ENCODE measurements around the gene GNAT2. TPM values are rescaled to one million over a fixed set of nuclear protein-coding genes. Genes with fewer than 3 reads are reported as not detected.
A peak's percentile ranks its signal among the peaks of the same experiment; 100 is the strongest.

The GNAT2 gene
- total RNA-seq, 1 donor from 2014 or later = not detected

- H3K79me2 ChIP-seq (ENCODE audit: low read depth) = peaks cover 44% of the 10 kb centered on the region
- H3K9me3 Mint-ChIP-seq = no peaks in the 10 kb centered on the region
- no peak overlapping the region for H2AFZ ChIP-seq (replicated peaks)
- H3K27ac Mint-ChIP-seq = peak overlapping the region; percentile 83
- H3K27me3 Mint-ChIP-seq (ENCODE audit: insufficient read depth, low read depth) = peaks cover 3% of the 10 kb centered on the region
- H3K36me3 ChIP-seq = no peaks in the 10 kb centered on the region
- no peak overlapping the region for H3K4me2 ChIP-seq
- TF ChIP-seq, protein P1, sequence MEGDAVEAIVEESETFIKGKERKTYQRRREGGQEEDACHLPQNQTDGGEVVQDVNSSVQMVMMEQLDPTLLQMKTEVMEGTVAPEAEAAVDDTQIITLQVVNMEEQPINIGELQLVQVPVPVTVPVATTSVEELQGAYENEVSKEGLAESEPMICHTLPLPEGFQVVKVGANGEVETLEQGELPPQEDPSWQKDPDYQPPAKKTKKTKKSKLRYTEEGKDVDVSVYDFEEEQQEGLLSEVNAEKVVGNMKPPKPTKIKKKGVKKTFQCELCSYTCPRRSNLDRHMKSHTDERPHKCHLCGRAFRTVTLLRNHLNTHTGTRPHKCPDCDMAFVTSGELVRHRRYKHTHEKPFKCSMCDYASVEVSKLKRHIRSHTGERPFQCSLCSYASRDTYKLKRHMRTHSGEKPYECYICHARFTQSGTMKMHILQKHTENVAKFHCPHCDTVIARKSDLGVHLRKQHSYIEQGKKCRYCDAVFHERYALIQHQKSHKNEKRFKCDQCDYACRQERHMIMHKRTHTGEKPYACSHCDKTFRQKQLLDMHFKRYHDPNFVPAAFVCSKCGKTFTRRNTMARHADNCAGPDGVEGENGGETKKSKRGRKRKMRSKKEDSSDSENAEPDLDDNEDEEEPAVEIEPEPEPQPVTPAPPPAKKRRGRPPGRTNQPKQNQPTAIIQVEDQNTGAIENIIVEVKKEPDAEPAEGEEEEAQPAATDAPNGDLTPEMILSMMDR (IDR thresholded peaks at IDR 0.05) = no peak
- TF ChIP-seq EZH2phosphoT487 (IDR thresholded peaks at IDR 0.05) = no peak
- no peak for TF ChIP-seq EZH2 (IDR thresholded peaks at IDR 0.05)
- H3K4me3 Mint-ChIP-seq = peak overlapping the region; percentile 30
- H3K27ac ChIP-seq = no peak overlapping the region
- peaks cover 22% of the 10 kb centered on the region for H3K36me3 Mint-ChIP-seq
- H3K4me1 ChIP-seq = peaks cover 10% of the 10 kb centered on the region
- peaks cover 35% of the 10 kb centered on the region for H3K4me1 Mint-ChIP-seq
- DNase-seq (ENCODE audit: low spot score) = no peak
- H3K9ac ChIP-seq = no peak overlapping the region
- no peaks in the 10 kb centered on the region for H3K27me3 ChIP-seq
- no peak overlapping the region for H3K4me3 ChIP-seq
- peaks cover 29% of the 10 kb centered on the region for H4K20me1 ChIP-seq (ENCODE audit: low read depth)
- no peaks in the 10 kb centered on the region for H3K9me3 ChIP-seq (ENCODE audit: low read depth)
- H3F3A ChIP-seq (ENCODE audit: low read depth) = peaks cover 11% of the 10 kb centered on the region
Measured at GRCh38 chr1:109623601-109624161, 4.3 kb upstream of the GNAT2 start.

GRCh38 chr1:109622895-109623294 is 3.5 kb upstream of the GNAT2 start:
- peaks cover 41% of the 10 kb centered on the region for H3K4me1 Mint-ChIP-seq
- Histone ChIP-seq H3K36me3 (no peaks in the 10 kb centered on the region), H3K4me1 (peaks cover 12% of the 10 kb centered on the region), H4K20me1 (ENCODE audit: low read depth) (peaks cover 29% of the 10 kb centered on the region), H3K27ac (no peak overlapping the region), H2AFZ (replicated peaks) (no peak overlapping the region), H3F3A (ENCODE audit: low read depth) (peaks cover 11% of the 10 kb centered on the region), H3K79me2 (ENCODE audit: low read depth) (peaks cover 44% of the 10 kb centered on the region), H3K4me2 (no peak overlapping the region), H3K9me3 (ENCODE audit: low read depth) (no peaks in the 10 kb centered on the region), H3K27me3 (no peaks in the 10 kb centered on the region), H3K4me3 (no peak overlapping the region), H3K9ac (no peak overlapping the region)
- H3K27me3 Mint-ChIP-seq (ENCODE audit: insufficient read depth, low read depth) = peaks cover 3% of the 10 kb centered on the region
- H3K27ac Mint-ChIP-seq = peak overlapping the region; percentile 81
- DNase-seq (ENCODE audit: low spot score) = no peak
- H3K9me3 Mint-ChIP-seq = no peaks in the 10 kb centered on the region
- peaks cover 18% of the 10 kb centered on the region for H3K36me3 Mint-ChIP-seq
- H3K4me3 Mint-ChIP-seq = no peak overlapping the region
- no peak for TF ChIP-seq EZH2 (IDR thresholded peaks at IDR 0.05)
- TF ChIP-seq, protein P1 (IDR thresholded peaks at IDR 0.05) = no peak
- TF ChIP-seq EZH2phosphoT487 (IDR thresholded peaks at IDR 0.05) = no peak

GRCh38 chr1:109622137-109622892 is 2.9 kb upstream of the GNAT2 start:
- Mint-ChIP-seq H3K4me1 (peaks cover 46% of the 10 kb centered on the region), H3K27me3 (ENCODE audit: insufficient read depth, low read depth) (peaks cover 5% of the 10 kb centered on the region), H3K36me3 (peaks cover 12% of the 10 kb centered on the region), H3K9me3 (no peaks in the 10 kb centered on the region), H3K4me3 (peak overlapping the region; percentile 99), H3K27ac (peak overlapping the region; percentile 81)
- no peaks in the 10 kb centered on the region for H3K36me3 ChIP-seq
- H3K27ac ChIP-seq = no peak overlapping the region
- no peaks in the 10 kb centered on the region for H3K27me3 ChIP-seq
- TF ChIP-seq EZH2 (IDR thresholded peaks at IDR 0.05) = no peak
- TF ChIP-seq EZH2phosphoT487 (IDR thresholded peaks at IDR 0.05) = no peak
- TF ChIP-seq, protein P1 (IDR thresholded peaks at IDR 0.05) = no peak
- peaks cover 16% of the 10 kb centered on the region for H3F3A ChIP-seq (ENCODE audit: low read depth)
- H4K20me1 ChIP-seq (ENCODE audit: low read depth) = peaks cover 29% of the 10 kb centered on the region
- H3K9ac ChIP-seq = no peak overlapping the region
- DNase-seq (ENCODE audit: low spot score) = no peak
- no peak overlapping the region for H3K4me2 ChIP-seq
- H3K79me2 ChIP-seq (ENCODE audit: low read depth) = peaks cover 44% of the 10 kb centered on the region
- H2AFZ ChIP-seq (replicated peaks) = no peak overlapping the region
- H3K4me3 ChIP-seq = no peak overlapping the region
- H3K9me3 ChIP-seq (ENCODE audit: low read depth) = no peaks in the 10 kb centered on the region
- H3K4me1 ChIP-seq = peaks cover 18% of the 10 kb centered on the region

All from neural progenitor cell (in vitro differentiated cells).